ENCODE data around the gene UGT2B10. TPM values are rescaled to one million over a fixed set of nuclear protein-coding genes. Genes with fewer than 3 reads are reported as not detected.

UGT2B10 gene
- polyA plus RNA-seq, 1 donor from 2014 or later, result not detected

DNA sequence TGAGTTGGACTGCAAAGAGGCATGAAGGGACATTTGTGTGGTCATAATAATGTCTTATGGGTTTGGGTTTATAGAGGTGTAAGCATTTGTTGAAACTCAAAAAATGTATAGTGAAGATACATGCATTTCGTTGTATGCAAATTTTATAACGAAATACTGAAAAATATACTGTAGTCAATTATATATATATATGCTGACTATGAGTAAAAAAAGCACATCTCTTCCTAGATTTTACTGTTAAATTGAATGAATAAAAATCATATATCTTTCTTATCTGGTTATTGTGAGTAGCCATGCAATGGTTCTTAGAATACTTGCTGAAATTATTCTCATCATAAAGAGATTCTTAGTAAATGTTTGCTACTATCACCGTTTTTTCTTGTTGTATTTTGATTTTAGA is 34.5 kb downstream of the UGT2B10 start:
- H3F3A ChIP-seq (ENCODE audit: insufficient read depth, low read length, poor library complexity, severe bottlenecking), result no peaks in the 10 kb centered on the region
- no peak overlapping the region for H3K27ac ChIP-seq (ENCODE audit: low read length)
- H3K9ac ChIP-seq (ENCODE audit: low read length), result no peak overlapping the region
- H3K36me3 ChIP-seq (ENCODE audit: insufficient read depth, low read length), result no peaks in the 10 kb centered on the region
- H3K79me2 ChIP-seq (replicated peaks; ENCODE audit: insufficient read depth, low read length), result no peaks in the 10 kb centered on the region
- no peak overlapping the region for H2AFZ ChIP-seq (ENCODE audit: low read depth, low read length)
- no peak overlapping the region for H3K4me3 ChIP-seq (ENCODE audit: low read length)
- no peaks in the 10 kb centered on the region for H4K20me1 ChIP-seq (ENCODE audit: insufficient read depth)
- TF ChIP-seq POLR2AphosphoS5 (IDR thresholded peaks at IDR 0.05) (no peak), EZH2 (IDR thresholded peaks at IDR 0.05; ENCODE audit: borderline replicate concordance, insufficient read depth, low read length, poor library complexity, severe bottlenecking) (no peak), TAF1 (IDR thresholded peaks at IDR 0.05; ENCODE audit: low read depth) (no peak), EP300 (conservative IDR thresholded peaks at IDR 0.05; ENCODE audit: poor library complexity, severe bottlenecking) (no peak), SMC3 (conservative IDR thresholded peaks at IDR 0.05; ENCODE audit: poor library complexity) (no peak), RAD21 (conservative IDR thresholded peaks at IDR 0.05) (no peak), MXI1 (conservative IDR thresholded peaks at IDR 0.05; ENCODE audit: poor library complexity, severe bottlenecking) (no peak)
- TF ChIP-seq, protein P1, sequence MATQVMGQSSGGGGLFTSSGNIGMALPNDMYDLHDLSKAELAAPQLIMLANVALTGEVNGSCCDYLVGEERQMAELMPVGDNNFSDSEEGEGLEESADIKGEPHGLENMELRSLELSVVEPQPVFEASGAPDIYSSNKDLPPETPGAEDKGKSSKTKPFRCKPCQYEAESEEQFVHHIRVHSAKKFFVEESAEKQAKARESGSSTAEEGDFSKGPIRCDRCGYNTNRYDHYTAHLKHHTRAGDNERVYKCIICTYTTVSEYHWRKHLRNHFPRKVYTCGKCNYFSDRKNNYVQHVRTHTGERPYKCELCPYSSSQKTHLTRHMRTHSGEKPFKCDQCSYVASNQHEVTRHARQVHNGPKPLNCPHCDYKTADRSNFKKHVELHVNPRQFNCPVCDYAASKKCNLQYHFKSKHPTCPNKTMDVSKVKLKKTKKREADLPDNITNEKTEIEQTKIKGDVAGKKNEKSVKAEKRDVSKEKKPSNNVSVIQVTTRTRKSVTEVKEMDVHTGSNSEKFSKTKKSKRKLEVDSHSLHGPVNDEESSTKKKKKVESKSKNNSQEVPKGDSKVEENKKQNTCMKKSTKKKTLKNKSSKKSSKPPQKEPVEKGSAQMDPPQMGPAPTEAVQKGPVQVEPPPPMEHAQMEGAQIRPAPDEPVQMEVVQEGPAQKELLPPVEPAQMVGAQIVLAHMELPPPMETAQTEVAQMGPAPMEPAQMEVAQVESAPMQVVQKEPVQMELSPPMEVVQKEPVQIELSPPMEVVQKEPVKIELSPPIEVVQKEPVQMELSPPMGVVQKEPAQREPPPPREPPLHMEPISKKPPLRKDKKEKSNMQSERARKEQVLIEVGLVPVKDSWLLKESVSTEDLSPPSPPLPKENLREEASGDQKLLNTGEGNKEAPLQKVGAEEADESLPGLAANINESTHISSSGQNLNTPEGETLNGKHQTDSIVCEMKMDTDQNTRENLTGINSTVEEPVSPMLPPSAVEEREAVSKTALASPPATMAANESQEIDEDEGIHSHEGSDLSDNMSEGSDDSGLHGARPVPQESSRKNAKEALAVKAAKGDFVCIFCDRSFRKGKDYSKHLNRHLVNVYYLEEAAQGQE (IDR thresholded peaks at IDR 0.05; ENCODE audit: borderline replicate concordance), result no peak
- TF ChIP-seq, protein P2, sequence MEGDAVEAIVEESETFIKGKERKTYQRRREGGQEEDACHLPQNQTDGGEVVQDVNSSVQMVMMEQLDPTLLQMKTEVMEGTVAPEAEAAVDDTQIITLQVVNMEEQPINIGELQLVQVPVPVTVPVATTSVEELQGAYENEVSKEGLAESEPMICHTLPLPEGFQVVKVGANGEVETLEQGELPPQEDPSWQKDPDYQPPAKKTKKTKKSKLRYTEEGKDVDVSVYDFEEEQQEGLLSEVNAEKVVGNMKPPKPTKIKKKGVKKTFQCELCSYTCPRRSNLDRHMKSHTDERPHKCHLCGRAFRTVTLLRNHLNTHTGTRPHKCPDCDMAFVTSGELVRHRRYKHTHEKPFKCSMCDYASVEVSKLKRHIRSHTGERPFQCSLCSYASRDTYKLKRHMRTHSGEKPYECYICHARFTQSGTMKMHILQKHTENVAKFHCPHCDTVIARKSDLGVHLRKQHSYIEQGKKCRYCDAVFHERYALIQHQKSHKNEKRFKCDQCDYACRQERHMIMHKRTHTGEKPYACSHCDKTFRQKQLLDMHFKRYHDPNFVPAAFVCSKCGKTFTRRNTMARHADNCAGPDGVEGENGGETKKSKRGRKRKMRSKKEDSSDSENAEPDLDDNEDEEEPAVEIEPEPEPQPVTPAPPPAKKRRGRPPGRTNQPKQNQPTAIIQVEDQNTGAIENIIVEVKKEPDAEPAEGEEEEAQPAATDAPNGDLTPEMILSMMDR (IDR thresholded peaks at IDR 0.05; ENCODE audit: poor library complexity, severe bottlenecking), result no peak
- no peak overlapping the region for H3K4me2 ChIP-seq (ENCODE audit: low read length)
- no peaks in the 10 kb centered on the region for H3K9me3 ChIP-seq (ENCODE audit: low read length)
- H3K9me2 ChIP-seq (ENCODE audit: insufficient read depth, low read length), result no peaks in the 10 kb centered on the region
- no peaks in the 10 kb centered on the region for H3K27me3 ChIP-seq (ENCODE audit: insufficient read depth, low read depth, low read length)

DNA sequence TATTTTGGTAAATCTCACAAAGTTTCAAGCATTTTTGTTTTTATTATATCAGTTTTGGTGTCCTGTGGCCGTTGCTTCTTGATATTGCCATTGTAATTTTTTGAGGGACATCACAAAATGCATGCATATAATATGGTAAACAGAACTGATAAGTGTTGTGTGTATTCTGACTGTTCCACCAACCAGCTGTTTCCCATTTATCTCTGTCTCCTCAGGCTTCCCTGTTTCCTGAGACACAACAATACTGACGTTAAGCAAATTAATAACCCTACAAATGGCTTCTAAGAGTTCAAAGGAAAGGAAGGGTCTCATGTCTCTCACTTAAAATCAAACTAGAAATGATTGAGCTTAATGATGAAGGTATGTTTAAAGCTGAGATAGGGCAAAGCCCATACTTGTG is 40.0 kb downstream of the UGT2B10 start:
- no peak overlapping the region for H2AFZ ChIP-seq (ENCODE audit: low read depth, low read length)
- no peaks in the 10 kb centered on the region for H3K9me3 ChIP-seq (ENCODE audit: low read length)
- no peaks in the 10 kb centered on the region for H3K79me2 ChIP-seq (replicated peaks; ENCODE audit: insufficient read depth, low read length)
- H3K4me3 ChIP-seq (ENCODE audit: low read length), result no peak overlapping the region
- H3K36me3 ChIP-seq (ENCODE audit: insufficient read depth, low read length), result no peaks in the 10 kb centered on the region
- H3F3A ChIP-seq (ENCODE audit: insufficient read depth, low read length, poor library complexity, severe bottlenecking), result no peaks in the 10 kb centered on the region
- H3K4me2 ChIP-seq (ENCODE audit: low read length), result no peak overlapping the region
- TF ChIP-seq EZH2 (IDR thresholded peaks at IDR 0.05; ENCODE audit: borderline replicate concordance, insufficient read depth, low read length, poor library complexity, severe bottlenecking) (no peak), POLR2AphosphoS5 (IDR thresholded peaks at IDR 0.05) (no peak), TAF1 (IDR thresholded peaks at IDR 0.05; ENCODE audit: low read depth) (no peak)
- TF ChIP-seq, protein P1 (IDR thresholded peaks at IDR 0.05; ENCODE audit: borderline replicate concordance), result no peak
- H3K9ac ChIP-seq (ENCODE audit: low read length), result no peak overlapping the region
- H3K27me3 ChIP-seq (ENCODE audit: insufficient read depth, low read depth, low read length), result no peaks in the 10 kb centered on the region
- H3K27ac ChIP-seq (ENCODE audit: low read length), result no peak overlapping the region
- no peaks in the 10 kb centered on the region for H4K20me1 ChIP-seq (ENCODE audit: insufficient read depth)
- no peaks in the 10 kb centered on the region for H3K9me2 ChIP-seq (ENCODE audit: insufficient read depth, low read length)
